ENCODE measurements around the gene DCAF6. TPM values are rescaled to one million over a fixed set of nuclear protein-coding genes. Genes with fewer than 3 reads are reported as not detected.

The DCAF6 gene
- total and polyA plus RNA-seq, 9 donors, result 91.0 to 130 (median 110) TPM

- Histone ChIP-seq H3K9me3 (replicated peaks; ENCODE audit: control insufficient read depth, low read depth, low read length) (no peaks in the 10 kb centered on the region), H3K4me1 (ENCODE audit: control insufficient read depth, insufficient read depth, low read length) (no peaks in the 10 kb centered on the region), H3K27me3 (ENCODE audit: control insufficient read depth, insufficient read depth, low read length) (no peaks in the 10 kb centered on the region), H3K36me3 (ENCODE audit: control insufficient read depth, insufficient read depth, low read length) (peaks cover 20% of the 10 kb centered on the region), H3K4me3 (ENCODE audit: low read length) (no peak overlapping the region), H3K27ac (ENCODE audit: low read length) (no peak overlapping the region)
- no peak for DNase-seq
- WGBS (ENCODE audit: insufficient coverage), result no CpG with 5 or more reads among the region's 1 CpG
Measured at GRCh38 chr1:167950569-167950968, 14.1 kb downstream of the DCAF6 start.

- no peaks in the 10 kb centered on the region for H3K4me1 ChIP-seq (ENCODE audit: control insufficient read depth, insufficient read depth, low read length)
- no peak for DNase-seq
- no peak overlapping the region for H3K4me3 ChIP-seq (ENCODE audit: low read length)
- H3K27me3 ChIP-seq (ENCODE audit: control insufficient read depth, insufficient read depth, low read length), result no peaks in the 10 kb centered on the region
- H3K36me3 ChIP-seq (ENCODE audit: control insufficient read depth, insufficient read depth, low read length), result peaks cover 24% of the 10 kb centered on the region
- WGBS (ENCODE audit: insufficient coverage), result no CpG with 5 or more reads among the region's 2 CpGs
- no peak overlapping the region for H3K27ac ChIP-seq (ENCODE audit: low read length)
- H3K9me3 ChIP-seq (replicated peaks; ENCODE audit: control insufficient read depth, low read depth, low read length), result no peaks in the 10 kb centered on the region
Measured at GRCh38 chr1:167955915-167956314, 19.4 kb downstream of the DCAF6 start.

GRCh38 chr1:167957710-167958109 lies 21.2 kb downstream of the DCAF6 start:
- Histone ChIP-seq H3K27me3 (ENCODE audit: control insufficient read depth, insufficient read depth, low read length) (no peaks in the 10 kb centered on the region), H3K4me3 (ENCODE audit: low read length) (no peak overlapping the region), H3K4me1 (ENCODE audit: control insufficient read depth, insufficient read depth, low read length) (no peaks in the 10 kb centered on the region), H3K9me3 (replicated peaks; ENCODE audit: control insufficient read depth, low read depth, low read length) (no peaks in the 10 kb centered on the region), H3K36me3 (ENCODE audit: control insufficient read depth, insufficient read depth, low read length) (peaks cover 22% of the 10 kb centered on the region), H3K27ac (ENCODE audit: low read length) (no peak overlapping the region)
- DNase-seq, result no peak

GRCh38 chr1:167964646-167965045 lies 28.2 kb downstream of the DCAF6 start:
- Histone ChIP-seq H3K27ac (ENCODE audit: low read length) (no peak overlapping the region), H3K36me3 (ENCODE audit: control insufficient read depth, insufficient read depth, low read length) (peaks cover 5% of the 10 kb centered on the region), H3K4me3 (ENCODE audit: low read length) (no peak overlapping the region), H3K9me3 (replicated peaks; ENCODE audit: control insufficient read depth, low read depth, low read length) (peaks cover 2% of the 10 kb centered on the region), H3K4me1 (ENCODE audit: control insufficient read depth, insufficient read depth, low read length) (no peaks in the 10 kb centered on the region), H3K27me3 (ENCODE audit: control insufficient read depth, insufficient read depth, low read length) (no peaks in the 10 kb centered on the region)
- DNase-seq, result no peak
- WGBS (ENCODE audit: insufficient coverage), result 100% methylated on average over 1 of the region's 4 CpGs

- peaks cover 2% of the 10 kb centered on the region for H3K9me3 ChIP-seq (replicated peaks; ENCODE audit: control insufficient read depth, low read depth, low read length)
- H3K36me3 ChIP-seq (ENCODE audit: control insufficient read depth, insufficient read depth, low read length), result peaks cover 7% of the 10 kb centered on the region
- H3K4me1 ChIP-seq (ENCODE audit: control insufficient read depth, insufficient read depth, low read length), result no peaks in the 10 kb centered on the region
- WGBS (ENCODE audit: insufficient coverage), result no CpG with 5 or more reads among the region's 4 CpGs
- no peak overlapping the region for H3K27ac ChIP-seq (ENCODE audit: low read length)
- no peaks in the 10 kb centered on the region for H3K27me3 ChIP-seq (ENCODE audit: control insufficient read depth, insufficient read depth, low read length)
- no peak for DNase-seq
- no peak overlapping the region for H3K4me3 ChIP-seq (ENCODE audit: low read length)
Measured at GRCh38 chr1:167966050-167966449, 29.6 kb downstream of the DCAF6 start.

GRCh38 chr1:167968569-167968968 lies 32.1 kb downstream of the DCAF6 start:
- peaks cover 2% of the 10 kb centered on the region for H3K9me3 ChIP-seq (replicated peaks; ENCODE audit: control insufficient read depth, low read depth, low read length)
- H3K27me3 ChIP-seq (ENCODE audit: control insufficient read depth, insufficient read depth, low read length), result no peaks in the 10 kb centered on the region
- no peak overlapping the region for H3K4me3 ChIP-seq (ENCODE audit: low read length)
- 79% methylated on average over 2 of the region's 3 CpGs for WGBS (ENCODE audit: insufficient coverage)
- H3K27ac ChIP-seq (ENCODE audit: low read length), result no peak overlapping the region
- no peak for DNase-seq
- H3K4me1 ChIP-seq (ENCODE audit: control insufficient read depth, insufficient read depth, low read length), result no peaks in the 10 kb centered on the region
- H3K36me3 ChIP-seq (ENCODE audit: control insufficient read depth, insufficient read depth, low read length), result peaks cover 7% of the 10 kb centered on the region

- Histone ChIP-seq H3K36me3 (ENCODE audit: control insufficient read depth, insufficient read depth, low read length) (peaks cover 12% of the 10 kb centered on the region), H3K27me3 (ENCODE audit: control insufficient read depth, insufficient read depth, low read length) (no peaks in the 10 kb centered on the region), H3K4me3 (ENCODE audit: low read length) (no peak overlapping the region), H3K27ac (ENCODE audit: low read length) (no peak overlapping the region), H3K4me1 (ENCODE audit: control insufficient read depth, insufficient read depth, low read length) (no peaks in the 10 kb centered on the region), H3K9me3 (replicated peaks; ENCODE audit: control insufficient read depth, low read depth, low read length) (no peaks in the 10 kb centered on the region)
- no CpG with 5 or more reads among the region's 2 CpGs for WGBS (ENCODE audit: insufficient coverage)
- peak; percentile 4 for DNase-seq
Measured at GRCh38 chr1:167973832-167974231, 37.3 kb downstream of the DCAF6 start.

GRCh38 chr1:167974698-167975097 lies 38.2 kb downstream of the DCAF6 start:
- Histone ChIP-seq H3K4me3 (ENCODE audit: low read length) (no peak overlapping the region), H3K27me3 (ENCODE audit: control insufficient read depth, insufficient read depth, low read length) (no peaks in the 10 kb centered on the region), H3K36me3 (ENCODE audit: control insufficient read depth, insufficient read depth, low read length) (peaks cover 14% of the 10 kb centered on the region), H3K27ac (ENCODE audit: low read length) (no peak overlapping the region), H3K4me1 (ENCODE audit: control insufficient read depth, insufficient read depth, low read length) (no peaks in the 10 kb centered on the region), H3K9me3 (replicated peaks; ENCODE audit: control insufficient read depth, low read depth, low read length) (no peaks in the 10 kb centered on the region)
- no peak for DNase-seq
- WGBS (ENCODE audit: insufficient coverage), result no CpG with 5 or more reads among the region's 4 CpGs

- H3K4me3 ChIP-seq (ENCODE audit: low read length), result no peak overlapping the region
- H3K27ac ChIP-seq (ENCODE audit: low read length), result no peak overlapping the region
- no peaks in the 10 kb centered on the region for H3K4me1 ChIP-seq (ENCODE audit: control insufficient read depth, insufficient read depth, low read length)
- no peak for DNase-seq
- WGBS (ENCODE audit: insufficient coverage), result no CpG with 5 or more reads among the region's 1 CpG
- no peaks in the 10 kb centered on the region for H3K9me3 ChIP-seq (replicated peaks; ENCODE audit: control insufficient read depth, low read depth, low read length)
- H3K27me3 ChIP-seq (ENCODE audit: control insufficient read depth, insufficient read depth, low read length), result no peaks in the 10 kb centered on the region
- peaks cover 12% of the 10 kb centered on the region for H3K36me3 ChIP-seq (ENCODE audit: control insufficient read depth, insufficient read depth, low read length)
Measured at GRCh38 chr1:167977245-167977644, 40.8 kb downstream of the DCAF6 start.

- DNase-seq, result no peak
Measured at GRCh38 chr1:167981933-167982332, 45.5 kb downstream of the DCAF6 start.

GRCh38 chr1:167983797-167984420 lies 47.4 kb downstream of the DCAF6 start:
- DNase-seq, result no peak
- WGBS (ENCODE audit: insufficient coverage), result no CpG with 5 or more reads among the region's 2 CpGs
- Histone ChIP-seq H3K4me1 (ENCODE audit: control insufficient read depth, insufficient read depth, low read length) (no peaks in the 10 kb centered on the region), H3K9me3 (replicated peaks; ENCODE audit: control insufficient read depth, low read depth, low read length) (no peaks in the 10 kb centered on the region), H3K27me3 (ENCODE audit: control insufficient read depth, insufficient read depth, low read length) (no peaks in the 10 kb centered on the region), H3K36me3 (ENCODE audit: control insufficient read depth, insufficient read depth, low read length) (peaks cover 4% of the 10 kb centered on the region), H3K27ac (ENCODE audit: low read length) (no peak overlapping the region), H3K4me3 (ENCODE audit: low read length) (no peak overlapping the region)

More at GRCh38 chr1:167981933-167982332, 45.5 kb downstream of the DCAF6 start:
- H3K27ac ChIP-seq (ENCODE audit: low read length), result no peak overlapping the region
- H3K9me3 ChIP-seq (replicated peaks; ENCODE audit: control insufficient read depth, low read depth, low read length), result no peaks in the 10 kb centered on the region
- H3K27me3 ChIP-seq (ENCODE audit: control insufficient read depth, insufficient read depth, low read length), result no peaks in the 10 kb centered on the region
- H3K36me3 ChIP-seq (ENCODE audit: control insufficient read depth, insufficient read depth, low read length), result peaks cover 7% of the 10 kb centered on the region
- no peak overlapping the region for H3K4me3 ChIP-seq (ENCODE audit: low read length)
- 100% methylated on average over 2 of the region's 9 CpGs for WGBS (ENCODE audit: insufficient coverage)
- H3K4me1 ChIP-seq (ENCODE audit: control insufficient read depth, insufficient read depth, low read length), result no peaks in the 10 kb centered on the region
